CD4-positive, alpha-beta T cell treated with Interleukin-12 subunit alpha and Interleukin-12 subunit beta, for 1 hour (primary cell): ENCODE measurements around the gene PEA15.

Experiments used
- DNase-seq: peaks from one replicate; pipeline ENCODE4 v3.0.0-alpha.2; 2020

The PEA15 gene

DNA sequence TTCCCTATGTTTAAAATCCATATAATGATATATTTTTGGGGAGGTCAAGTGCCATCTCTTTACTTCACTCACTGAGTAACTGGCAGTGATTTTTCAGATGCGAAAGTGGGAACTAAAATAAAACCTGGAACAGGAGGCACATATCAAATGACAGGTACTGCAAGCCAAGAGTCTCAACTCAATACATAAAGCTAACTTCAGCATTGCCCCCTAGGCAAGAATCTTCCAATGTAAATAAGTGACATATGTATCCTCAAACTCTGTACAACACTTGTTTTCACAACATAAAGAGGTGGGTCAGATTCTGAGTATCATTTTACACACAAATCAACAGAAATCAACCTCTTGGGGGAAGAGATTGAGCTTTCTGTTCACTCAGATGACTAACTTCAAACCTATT, 39.0 kb downstream of the PEA15 start:
- DNase-seq: no peak

DNA sequence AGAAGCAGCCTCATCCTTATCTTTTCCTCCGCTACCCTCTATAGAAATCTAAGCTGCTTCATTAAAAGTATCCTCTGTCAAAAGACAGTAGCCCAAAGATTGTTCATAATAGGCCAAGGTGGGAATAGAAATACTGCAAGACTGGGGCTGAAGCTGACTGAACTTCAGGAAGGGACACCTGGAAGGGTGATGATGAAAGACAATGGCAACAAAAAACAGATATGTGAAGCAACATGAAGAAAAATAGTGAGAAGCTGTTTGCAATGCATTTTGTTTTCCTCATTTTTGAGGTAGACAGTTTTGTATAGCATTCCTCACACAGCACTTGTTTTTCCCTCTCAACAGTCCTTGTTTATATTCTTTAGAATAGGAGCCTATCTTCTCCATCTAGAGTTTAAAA, 40.2 kb downstream of the PEA15 start:
- DNase-seq: no peak

DNA sequence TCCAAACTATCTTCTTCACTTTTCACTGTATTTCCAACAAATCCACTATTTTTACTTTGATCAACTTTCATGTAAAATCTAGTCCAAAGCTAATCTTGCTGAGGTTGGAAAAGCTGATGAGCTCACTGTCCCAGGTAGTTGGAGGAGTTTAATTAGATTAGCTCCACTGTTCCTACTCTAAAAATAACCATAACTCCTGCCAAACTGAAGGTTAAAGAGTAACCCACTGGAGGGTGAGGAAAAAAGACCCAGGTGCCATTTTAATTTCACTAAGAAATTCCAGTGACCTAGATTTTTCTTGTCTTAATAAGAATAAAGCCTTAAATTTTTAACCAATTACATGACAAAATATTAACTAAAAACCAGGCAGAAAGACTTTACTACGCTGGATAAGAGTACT, 41.9 kb downstream of the PEA15 start:
- no peak for DNase-seq

GRCh38 chr1:160251011-160251410, 45.8 kb downstream of the PEA15 start:
- DNase-seq: no peak

DNA sequence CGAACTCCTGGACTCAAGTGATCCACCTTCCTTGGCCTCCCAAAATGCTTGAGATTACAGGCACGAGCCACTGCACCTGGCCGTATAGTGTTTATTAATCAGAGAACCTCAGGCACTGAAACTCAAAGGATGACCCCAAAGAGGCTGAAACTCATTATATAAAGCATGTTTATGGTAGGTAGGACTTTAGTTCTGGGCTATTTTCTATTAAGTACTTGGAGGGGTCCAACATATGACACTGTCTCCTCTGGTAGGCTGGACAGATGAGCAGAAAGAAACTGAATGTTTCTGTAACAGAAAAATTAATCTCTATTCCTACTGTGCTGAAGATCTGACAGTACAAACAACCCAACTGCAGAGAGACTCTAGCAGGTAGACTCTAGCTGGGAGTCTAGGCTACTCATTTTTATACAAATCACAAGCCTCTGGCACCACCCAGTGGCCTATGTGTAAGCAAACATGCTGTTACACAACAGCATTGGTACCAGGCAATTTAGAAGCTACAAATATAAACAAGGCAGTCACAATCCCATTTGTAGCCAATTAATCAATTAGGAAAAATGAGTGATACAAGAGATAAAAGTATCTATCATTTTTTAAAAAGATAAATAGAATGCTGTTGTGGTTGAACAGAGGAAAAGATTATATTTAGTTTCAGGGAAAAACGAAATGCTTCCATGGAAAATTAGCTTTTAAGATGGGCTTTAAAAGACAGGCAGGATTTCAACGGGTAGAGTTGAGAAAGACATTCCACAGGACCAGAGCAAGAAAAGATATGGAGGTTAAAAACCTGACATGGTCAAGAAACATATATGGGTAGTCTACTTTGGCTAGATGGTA, 46.7 kb downstream of the PEA15 start:
- DNase-seq: peak; percentile 71

DNA sequence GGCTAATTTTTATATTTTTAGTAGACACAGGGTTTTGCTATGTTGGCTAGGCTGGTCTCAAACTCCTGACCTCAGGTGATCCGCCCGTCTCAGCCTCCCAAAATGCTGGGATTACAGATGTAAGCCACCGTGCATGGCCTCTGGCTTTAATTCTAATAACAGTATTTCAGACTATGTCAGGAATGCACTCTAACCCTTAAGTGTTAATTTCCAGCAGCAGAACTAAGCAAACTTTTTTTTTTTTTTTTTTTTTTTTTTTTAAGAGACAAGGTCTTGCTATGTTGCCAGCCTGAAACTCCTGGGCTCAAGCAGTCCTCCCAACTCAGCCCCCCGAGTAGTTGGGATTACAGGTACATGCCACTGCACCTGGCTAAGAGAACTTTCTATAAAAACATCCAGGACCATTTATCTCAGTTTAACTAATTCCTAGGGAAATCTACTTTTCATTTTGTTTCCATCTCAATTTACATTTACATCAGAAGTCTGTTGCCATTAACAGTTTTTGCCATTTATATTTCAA, 50.7 kb downstream of the PEA15 start:
- no peak for DNase-seq

- DNase-seq: no peak
Measured at GRCh38 chr1:160256396-160257046, 51.3 kb downstream of the PEA15 start.

DNA sequence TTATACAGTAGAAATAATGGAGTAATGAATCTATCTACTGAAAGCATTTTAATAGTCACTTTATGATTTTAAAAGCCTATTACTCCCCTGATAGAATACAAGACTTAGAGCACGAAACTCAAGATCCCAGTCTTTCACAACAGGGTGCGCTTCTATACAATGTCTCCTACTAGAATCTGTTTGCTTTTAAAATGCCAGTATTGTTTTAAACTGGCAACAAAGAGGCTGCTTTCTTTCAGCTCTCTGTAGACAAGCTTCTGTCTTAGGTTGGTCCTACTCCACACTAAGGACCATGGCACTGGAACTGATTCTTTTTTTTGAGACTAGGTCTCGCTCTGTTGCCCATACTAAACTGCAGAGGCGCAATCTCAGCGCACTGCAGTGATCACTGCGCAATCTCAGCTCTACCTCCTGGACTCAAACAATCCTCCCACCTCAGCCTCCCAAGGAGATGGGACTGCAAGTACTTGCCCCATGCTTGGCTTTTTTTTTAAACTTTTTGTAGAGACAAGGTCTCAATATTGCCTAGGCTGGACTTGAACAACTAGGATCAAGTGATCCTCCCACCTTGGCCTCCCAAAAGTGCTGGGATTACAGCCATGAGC, 52.3 kb downstream of the PEA15 start:
- no peak for DNase-seq

DNA sequence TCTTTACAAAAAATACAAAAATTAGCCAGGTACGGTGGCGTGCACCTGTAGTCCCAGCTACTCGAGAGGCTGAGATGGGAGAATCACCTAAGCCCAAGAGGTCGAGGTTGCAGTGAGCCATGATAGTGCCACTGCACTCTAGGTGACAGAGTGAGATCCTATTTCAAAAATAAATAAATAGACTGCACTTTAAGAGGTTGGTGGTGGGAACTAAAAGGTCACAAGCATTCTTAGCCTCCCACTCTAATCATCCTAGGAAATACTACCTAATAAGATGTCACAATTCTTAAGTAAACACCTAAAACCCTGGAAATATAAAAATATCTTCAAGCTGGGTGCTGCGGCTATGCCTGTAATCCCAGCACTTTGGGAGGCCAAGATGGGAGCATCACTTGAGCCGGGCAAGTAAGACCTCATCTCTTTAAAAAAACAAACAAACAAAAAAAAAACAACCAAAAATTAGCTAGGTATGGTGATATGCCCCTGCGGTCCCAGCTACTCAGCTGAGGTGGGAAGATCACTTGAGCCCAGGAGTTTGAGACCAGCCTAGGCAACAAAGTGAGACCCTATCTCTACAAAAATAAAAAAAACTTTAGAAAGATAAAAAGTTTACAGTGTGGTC, 53.1 kb downstream of the PEA15 start:
- DNase-seq: no peak

DNA sequence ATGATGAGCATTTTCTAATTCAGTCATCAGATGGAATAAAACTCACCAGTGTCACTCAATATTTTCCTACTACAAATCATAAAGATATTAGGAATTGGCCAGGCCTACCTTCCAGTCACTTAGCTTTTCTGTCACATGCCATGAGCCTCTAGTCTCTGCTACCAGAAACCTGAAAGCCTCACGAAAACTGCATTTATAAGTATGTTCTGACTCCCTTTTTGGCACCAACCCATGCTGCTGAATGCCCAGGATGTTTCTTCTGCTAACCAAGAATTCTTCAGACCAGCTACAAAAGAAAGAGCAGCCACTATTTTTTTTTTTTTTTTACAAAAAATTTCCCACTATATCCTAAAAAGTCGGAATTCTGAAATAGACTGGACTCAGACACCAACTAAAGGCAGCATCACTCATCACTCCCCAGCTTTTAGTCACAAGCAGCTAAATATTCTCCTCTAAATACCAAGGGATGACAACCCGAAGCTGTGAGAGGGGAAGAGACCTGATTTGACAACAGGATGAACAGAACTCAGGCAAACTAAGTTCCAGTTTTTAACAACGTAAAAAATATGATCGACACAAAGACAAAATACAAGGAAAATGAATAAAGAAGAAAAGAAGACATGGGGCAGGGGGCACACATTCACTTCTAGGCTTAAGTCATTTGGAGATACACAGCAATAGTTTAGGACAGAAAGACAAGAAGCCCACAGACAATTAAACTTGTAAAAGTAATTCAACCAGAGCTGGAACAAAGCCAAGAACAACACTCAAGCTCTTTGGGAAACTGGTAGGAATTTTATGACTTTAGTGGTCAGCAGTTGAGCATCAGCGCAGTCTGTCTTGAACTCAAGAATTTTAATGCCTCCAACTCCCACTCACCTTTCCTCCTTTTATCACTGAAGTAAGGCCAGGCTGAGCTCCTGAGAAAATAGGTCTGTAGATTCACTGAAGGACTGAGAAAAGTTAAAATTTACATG, 55.5 kb downstream of the PEA15 start:
- peak; percentile 15 for DNase-seq

GRCh38 chr1:160261556-160261892, 56.3 kb downstream of the PEA15 start:
- peak; percentile 88 for DNase-seq

DNA sequence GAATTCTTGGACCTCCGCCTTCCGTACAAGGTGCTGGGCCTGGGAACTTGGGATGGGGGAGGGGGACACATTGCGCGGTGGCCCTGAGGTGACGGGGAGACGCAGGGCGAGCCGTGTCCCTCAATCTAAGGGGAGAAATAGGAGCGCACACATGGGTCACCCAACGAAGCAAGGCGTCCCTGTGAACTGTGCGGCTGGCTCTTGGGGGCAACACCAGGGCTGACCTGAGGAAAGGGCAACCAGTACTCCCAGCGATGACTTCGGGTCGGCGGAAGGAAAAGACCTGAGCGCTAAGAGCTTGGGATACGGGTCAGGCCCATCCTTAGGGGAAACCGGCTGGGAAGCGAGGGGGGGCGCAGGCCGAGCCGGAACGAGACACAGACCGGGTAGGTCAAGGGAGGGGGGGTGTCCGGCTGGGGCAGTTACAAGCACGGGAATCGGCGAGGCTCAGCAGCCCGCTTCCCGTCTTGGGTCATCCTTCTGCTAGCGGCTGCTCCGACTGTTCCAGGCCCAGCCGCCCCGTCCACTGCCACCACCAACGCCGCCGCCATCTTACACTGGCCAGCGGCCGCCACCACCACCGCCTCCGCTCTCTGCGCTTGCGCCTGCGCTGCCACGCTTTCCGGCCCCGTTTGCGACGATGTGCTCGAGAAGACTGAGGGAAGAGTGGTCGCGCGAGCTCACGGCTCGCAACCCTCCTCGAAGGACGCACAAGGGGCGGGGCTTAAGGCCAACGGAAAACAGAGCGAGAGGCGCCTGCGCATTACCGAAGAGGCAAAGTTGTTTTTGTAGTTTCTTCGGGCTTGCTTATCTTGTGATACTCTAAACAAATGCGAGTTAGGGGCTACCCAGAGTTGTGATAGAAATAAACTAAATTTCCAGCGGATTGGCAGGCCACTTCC, 57.0 kb downstream of the PEA15 start, which contains the start of gene DCAF8:
Gene DCAF8 (minus strand): TSS at position 657 of the 902 bp plus-strand sequence. CDS start 18,541 bp downstream, outside the sequence.
- DNase-seq: peak; percentile 98

- no peak for DNase-seq
Measured at GRCh38 chr1:160264795-160265307, 59.7 kb downstream of the PEA15 start.
